ENCODE results near the gene LRSAM1.

LRSAM1 gene

DNA sequence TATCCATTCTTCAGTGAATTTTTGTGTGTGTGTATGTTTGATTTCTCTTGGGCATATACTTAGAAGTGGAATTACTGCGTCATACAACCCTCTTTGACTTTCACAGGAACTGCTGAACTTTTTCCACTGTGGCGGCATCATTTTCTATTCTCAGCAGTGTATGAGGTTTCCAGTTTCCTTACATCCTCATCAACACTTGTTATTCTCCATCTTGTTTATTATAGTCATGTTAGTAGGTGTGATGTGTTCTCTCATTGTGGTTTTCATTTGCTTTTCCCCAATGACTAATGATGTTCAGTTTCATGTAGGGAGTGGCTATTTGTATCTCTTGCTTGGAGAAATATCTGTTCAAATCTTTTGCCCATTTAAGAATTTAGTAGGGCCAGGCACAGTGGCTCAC is 24.6 kb upstream of the LRSAM1 start:
- no peak for DNase-seq (ENCODE audit: low spot score)

DNA sequence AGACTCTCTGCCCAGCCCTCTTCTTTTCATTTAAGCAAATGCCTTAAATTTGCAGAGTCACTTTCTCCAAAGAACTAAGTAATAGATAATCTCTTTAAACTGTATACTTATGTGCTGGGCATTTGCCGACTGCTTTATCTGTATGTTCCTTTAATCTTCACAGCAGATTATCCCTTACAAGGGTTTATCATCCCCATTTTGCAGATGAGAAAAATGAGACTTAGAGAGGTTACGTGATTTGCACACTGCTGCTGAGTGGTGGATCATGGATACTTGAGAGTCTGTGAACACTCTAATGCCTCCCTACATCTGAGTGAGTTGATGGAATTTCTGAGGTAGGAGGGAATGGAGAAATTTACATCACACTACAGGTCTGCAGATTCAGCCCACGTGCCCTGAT is 23.0 kb upstream of the LRSAM1 start:
- DNase-seq (ENCODE audit: low spot score): no peak

DNA sequence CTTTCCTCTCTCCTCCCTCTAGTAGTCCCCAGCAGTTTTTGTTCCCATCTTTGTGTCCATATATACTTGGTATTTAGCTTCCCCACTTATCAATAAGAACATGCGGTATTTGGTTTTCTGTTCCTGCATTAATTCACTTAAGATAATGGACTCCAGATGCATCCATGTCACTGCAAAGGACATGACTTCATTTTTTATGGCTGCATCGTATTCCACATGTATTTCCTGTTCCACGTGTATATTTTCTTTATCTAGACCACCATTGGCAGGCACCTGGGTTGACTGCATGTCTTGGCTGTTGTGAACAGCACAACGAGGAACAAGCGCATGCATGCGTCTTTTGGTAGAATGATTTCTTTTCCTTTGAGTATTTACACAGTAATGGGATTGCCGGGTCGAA is 20.9 kb upstream of the LRSAM1 start:
- no peak for DNase-seq (ENCODE audit: low spot score)

DNA sequence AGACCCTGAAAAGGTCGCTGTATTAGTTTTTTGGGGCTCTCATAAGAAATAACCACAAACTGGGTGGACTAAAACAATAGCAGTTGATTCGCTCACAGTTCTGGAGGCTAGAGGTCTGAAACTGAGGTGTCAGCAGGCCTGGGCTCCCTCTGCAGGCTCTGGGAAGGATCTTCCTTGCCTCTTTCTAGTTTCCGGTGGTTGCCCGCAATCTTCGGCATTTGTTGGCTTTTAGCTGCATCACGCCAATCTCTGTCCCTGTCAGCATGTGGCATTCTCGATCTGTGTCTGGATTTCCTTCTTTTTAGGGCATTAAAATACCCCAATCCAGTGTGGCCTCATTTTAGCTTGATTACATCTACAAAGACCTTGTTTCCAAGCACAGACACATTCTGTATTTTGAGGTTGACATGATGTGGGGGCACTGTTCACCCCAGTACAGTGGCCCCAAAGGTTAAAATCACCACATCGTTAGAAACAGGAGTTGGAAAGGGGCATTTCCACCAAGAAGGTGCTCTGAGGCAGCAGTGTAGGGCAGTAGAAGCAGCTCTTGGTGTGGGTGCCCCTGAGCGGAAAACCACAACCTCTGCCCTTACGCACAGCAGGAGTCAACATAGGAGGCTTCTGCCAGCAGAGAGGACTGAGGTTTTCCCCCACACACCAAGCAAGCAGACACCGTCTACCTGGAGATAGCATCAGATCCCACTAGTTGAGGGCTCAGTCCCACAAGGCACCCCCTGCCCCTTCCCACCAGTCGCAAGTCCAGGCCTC is 13.6 kb upstream of the LRSAM1 start:
- DNase-seq (ENCODE audit: low spot score): no peak

DNA sequence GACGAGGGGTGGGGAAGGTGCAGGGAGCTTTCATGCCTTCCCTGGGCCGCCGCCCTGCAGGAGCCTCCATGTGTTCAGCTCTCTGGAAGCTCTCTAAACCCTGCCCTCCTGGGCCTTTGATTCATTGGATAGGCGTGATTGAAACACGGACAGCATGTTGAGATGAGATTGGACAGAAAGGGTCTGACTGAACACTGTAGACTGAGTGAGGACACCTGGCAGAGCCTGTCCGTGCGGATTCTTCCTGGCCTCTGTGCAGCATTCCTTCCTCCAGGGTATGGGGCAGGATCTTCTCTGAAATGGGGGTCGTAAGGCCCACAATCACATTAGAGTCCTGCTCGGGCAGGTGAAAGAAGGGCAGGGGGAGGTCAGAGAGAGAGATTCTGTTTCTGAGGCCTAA is 12.9 kb upstream of the LRSAM1 start:
- no peak for DNase-seq (ENCODE audit: low spot score)

DNA sequence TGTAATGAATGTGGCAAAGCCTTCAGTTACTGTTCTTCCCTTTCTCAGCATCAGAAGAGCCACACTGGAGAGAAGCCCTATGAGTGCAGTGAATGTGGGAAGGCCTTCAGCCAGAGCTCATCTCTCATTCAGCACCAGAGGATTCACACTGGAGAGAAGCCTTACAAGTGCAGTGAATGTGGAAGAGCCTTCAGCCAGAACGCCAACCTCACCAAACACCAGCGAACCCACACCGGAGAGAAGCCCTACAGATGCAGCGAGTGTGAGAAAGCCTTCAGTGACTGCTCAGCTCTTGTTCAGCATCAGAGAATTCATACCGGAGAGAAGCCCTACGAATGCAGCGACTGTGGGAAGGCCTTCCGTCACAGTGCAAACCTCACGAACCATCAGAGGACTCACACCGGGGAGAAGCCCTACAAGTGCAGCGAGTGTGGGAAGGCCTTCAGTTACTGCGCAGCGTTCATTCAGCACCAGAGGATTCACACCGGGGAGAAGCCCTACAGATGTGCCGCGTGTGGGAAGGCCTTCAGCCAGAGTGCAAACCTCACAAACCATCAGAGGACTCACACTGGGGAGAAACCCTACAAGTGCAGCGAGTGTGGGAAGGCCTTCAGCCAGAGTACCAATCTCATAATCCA is 6.9 kb upstream of the LRSAM1 start:
- no peak for DNase-seq (ENCODE audit: low spot score)

DNA sequence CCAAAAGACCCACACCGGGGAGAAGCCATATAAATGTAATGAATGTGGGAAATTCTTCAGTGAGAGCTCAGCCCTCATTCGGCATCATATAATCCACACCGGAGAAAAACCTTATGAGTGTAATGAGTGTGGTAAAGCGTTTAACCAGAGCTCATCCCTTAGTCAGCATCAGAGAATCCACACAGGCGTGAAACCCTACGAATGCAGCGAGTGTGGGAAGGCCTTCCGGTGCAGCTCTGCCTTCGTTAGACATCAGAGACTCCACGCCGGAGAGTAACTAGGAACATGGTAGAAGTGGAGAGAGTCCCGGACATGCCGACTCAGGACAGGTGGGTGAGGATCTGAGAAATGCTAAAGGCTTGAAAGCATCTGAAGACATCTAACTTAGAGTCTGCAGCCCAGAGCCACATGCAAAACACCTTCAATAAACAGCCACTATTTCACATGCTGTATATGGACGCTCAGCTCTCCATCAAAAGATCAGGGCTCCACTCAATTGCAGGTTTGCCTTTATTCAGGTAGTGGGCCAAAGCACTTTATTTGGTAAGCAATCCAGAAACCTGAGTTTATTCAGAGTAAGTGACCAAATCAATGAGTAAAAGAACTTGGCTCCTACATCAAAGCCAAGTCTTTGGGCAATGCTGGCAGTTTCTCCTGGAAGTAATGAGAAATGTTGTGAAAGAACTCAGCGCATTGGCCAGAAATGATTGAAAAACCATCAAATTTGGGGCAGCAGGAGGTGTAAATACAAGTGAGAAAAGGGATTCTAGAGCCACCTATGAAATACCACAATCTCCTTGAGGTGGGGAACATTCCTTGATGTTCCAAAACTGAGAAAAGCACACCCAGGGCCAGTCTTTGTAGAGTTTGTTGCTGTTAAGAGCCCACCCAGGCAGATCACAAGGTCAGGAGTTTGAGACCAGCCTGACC is 6.1 kb upstream of the LRSAM1 start:
- DNase-seq (ENCODE audit: low spot score): peak; percentile 23

DNA sequence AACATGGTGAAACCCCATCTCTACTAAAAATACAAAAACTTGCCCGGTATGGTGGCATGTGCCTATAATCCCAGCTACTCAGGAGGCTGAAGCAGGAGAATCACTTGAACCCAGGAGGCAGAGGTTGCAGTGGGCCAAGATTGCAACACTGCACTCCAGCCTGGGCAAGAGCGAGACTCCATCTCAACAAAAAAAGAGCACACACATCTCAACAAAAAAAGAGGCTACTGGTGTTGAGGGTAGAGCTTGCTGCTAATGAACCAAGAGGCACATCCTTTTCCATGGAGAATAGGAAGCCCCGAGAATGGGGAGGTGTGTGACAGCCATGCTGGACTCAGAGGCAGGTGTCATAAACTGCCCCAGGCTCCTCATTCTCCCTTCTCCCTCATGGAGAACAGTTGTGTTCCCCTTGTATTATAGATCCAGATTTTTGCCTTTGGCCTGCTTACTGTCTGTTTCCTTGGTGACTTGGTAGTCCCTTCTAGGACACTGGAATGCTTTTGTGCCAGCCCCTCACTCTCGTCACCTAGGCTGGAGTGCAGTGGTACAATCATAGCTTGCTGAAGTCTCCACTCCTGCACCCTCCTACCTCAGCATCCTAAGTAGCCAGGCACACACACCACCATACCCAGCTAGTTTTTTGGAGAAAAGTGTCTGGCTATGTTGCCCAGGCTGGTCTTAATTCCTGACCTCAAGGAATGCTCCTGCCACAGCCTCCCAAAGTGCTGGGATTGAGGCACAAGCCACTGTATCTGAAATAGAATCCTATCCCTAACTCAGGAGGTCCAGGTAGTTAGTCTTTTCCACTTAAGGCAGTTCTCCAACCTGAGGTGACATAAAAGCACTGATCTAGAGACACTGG is 5.2 kb upstream of the LRSAM1 start:
- DNase-seq (ENCODE audit: low spot score): peak; percentile 21

DNA sequence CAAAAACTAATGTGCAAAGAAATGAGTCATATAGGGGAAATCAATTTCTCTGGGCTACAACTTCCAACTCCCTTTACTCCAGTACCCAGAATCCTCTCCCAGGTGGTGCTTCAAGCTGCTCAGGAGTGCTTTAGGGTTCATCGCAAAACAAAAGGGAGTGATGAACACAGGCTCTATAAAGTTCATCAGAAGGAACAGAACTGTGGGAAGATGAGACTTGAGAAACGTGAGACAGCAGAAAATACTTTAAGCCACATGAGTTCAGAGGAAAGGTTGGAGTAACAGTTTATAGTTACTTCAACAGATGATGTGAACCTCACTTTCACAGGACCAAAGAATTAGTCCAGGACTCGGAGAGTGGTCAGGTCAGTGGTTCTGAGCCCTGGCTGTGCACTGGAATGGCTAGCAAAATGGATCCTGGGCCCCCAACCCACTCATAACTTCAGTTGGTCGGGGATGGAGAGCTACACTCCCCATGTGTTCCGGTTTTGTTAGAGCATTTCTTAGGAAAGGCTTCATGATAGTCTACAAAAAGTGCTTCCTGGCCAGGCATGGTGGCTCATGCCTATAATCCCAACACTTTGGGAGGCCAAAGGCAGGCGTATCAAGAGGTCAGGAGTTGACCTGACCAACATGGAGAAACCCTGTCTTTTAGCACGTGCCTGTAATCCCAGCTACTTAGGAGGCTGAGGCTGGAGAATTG is 4.4 kb upstream of the LRSAM1 start:
- DNase-seq (ENCODE audit: low spot score): no peak

DNA sequence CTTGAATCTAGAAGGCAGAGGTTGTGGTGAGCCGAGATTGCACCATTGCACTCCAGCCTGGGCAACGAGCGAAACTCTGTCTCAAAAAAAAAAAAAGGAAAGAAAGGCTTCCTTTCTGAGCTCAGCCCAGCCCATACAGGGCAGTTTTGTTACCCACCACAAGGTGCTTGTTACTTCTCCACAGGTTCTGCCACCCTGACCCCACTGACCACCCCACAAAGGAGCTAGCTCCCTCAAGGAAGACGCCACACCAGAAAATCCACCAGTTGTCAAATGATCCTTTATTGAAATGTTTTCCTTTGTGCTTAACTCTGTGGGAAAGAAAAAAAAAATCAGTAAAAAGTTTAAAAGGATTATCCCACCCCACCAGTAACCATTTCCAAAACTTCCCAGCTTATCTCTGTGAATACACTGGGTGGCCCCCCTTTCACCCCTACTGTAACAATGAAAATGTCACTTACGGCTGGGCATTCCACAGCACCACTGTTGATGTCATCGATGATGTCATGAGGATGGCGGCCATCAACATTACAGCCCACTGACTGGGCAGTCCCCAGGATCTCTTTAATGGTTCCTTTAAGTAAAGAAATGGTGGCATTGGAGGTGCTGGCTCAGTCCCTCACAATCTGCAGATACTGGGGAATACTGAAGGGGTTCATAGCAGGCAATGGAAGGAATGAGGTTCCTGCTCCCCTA is 3.7 kb upstream of the LRSAM1 start:
- DNase-seq (ENCODE audit: low spot score): peak; percentile 23

DNA sequence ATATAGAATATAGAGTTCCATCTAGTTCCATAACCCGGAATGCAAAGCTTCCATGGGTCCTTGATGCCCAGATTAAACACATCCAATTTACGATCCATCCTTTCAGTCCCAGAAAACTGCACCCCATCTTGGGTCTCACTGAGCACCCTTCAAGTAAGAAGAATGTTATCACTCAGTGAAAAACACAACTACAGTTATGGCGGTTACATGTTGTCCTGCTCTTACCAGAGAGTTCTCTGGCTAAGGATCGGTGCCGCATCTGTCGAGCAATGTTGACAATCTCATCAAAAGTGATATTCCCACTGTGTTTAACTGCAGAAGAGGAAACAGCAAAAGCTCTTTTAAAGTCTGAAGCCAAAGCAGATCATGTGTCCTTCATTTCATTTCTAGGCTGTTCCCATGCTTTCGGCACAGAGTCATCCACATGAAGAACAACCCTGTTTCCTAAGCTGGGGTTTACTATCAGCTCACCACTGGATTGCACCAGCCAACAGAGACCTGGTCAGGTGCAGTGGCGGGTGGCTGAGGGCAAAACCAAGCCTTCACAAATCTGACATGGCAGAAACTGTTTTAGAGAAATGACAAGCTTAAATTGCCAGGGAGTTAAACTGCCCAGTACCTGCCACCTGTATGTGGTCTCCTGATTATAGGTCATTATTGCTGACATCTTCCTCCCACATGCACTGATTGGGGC is 3.1 kb upstream of the LRSAM1 start:
- DNase-seq (ENCODE audit: low spot score): peak; percentile 9

DNA sequence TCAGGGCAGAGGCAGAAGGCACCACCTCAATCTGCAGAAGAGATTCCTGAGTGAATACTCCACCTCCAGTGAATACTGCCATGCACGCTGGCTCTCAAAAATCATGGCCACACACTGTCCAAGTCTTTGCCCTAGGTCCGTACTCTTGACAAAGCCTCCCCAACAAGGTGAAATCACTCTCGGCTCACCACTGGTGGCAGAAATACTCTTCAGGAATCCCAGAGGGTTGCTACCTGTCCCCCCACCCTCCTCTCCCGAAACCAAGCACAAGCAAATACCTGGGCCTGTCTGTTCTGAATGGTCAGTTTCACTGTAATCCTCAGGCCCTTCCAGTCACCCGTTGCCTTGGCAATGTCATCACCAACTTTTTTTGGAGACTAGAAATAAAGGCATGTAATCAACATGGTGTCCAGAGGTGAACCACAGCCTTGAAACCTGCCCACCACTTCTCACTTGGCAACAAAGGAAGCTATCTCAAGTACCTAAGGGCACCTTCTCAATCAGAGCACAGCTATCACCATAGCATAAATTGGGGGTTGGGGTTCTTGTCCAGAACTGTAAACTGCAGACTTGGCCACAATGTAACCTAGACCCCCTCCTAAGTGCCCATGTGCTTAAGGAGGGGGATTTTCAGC is 1.9 kb upstream of the LRSAM1 start:
- peak; percentile 31 for DNase-seq (ENCODE audit: low spot score)

DNA sequence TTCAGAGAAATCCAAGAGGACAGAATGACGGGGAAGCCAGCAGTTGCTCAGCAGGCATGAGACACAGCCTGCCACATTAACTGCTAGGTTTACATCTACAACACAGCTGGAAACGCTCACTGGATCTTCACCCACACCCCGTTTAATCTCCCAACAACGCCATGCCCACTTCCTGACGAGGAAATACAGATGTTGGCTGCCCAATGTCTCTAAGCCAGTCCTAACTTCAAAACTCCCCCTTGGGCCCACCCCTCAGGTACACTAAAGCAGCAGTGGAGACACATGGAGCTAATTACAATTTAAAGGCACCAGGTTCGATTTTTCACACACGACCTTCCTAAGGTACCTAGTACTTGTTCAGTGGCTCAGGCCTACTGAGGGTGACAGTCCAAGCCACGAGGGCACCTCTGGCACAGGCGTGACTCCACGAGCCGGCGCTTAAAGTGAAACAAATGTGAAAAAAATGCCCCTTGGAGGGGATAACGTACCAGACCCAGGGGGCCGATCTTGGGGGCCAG is 1.0 kb upstream of the LRSAM1 start:
- DNase-seq (ENCODE audit: low spot score): peak; percentile 23

DNA sequence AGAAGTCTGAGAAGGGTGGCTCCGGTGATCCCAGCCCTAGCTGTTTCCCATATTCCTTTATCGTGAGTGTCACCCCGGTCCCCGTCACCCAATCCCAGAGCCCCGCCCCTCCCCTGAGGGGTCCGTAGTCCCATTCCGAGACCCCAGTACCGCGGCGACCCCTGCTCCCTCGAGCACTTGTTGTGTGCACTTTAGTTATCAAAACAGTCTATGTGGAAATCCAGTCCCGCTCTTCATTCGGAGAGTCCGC is 223 bp downstream of the LRSAM1 start:
- no peak for DNase-seq (ENCODE audit: low spot score)

DNA sequence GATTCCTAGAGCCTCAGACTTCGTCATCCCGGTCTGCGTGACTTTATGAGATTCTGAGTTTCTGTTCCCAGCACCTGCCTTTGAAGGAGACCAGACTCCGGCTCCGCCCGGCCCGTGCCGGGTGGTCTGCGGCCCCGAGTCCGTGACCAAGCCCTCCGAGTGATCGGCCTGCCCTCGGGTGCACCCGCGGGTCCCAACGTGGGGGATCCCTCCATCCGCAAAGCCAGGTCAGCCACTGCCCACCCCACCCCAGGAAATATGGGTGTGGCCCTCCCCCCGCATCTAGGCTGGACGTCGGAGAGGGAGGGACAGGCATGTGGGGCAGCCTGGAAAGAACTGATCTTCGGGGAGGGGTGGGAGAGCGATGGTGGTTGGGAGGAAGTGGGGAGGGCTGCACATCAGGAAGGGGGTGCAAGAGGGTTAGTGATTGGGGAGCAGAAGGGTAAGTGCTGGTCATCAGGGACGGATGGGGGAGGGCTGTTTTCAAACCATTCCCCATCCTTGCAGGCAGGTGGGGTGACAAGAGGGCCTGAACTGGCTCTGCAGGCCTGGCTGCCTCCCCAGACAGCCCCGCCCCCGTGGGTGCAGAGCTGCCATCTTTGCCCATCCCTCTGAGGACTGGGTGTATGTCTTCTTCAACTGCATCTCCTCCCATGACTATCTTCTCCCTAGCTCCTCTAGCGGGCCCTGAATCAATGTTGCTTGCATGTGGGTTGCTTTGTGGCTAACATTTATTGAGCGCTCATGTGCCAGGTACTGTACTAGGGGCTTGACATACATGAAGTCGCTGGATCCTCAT is 747 bp downstream of the LRSAM1 start:
- DNase-seq (ENCODE audit: low spot score): peak; percentile 66

DNA sequence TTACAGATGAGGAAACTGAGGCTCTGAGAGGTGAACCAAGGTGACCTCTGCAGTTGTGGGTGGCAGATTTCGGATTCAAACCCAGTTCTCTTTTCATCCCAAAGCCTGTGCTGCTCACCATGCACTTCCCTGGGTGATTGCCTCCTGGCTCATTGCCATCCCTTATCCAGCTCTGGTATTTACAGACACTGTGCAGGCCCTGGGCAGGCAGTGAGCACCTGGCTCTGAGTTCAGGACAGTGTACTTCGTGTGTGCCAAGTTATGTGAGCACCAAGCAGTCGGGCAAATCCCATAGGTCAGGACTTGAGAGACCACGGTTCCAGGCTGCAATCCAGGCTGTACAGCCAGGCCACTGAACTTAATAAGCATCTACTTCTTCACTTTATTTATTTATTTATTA is 1.4 kb downstream of the LRSAM1 start:
- DNase-seq (ENCODE audit: low spot score): peak; percentile 66

DNA sequence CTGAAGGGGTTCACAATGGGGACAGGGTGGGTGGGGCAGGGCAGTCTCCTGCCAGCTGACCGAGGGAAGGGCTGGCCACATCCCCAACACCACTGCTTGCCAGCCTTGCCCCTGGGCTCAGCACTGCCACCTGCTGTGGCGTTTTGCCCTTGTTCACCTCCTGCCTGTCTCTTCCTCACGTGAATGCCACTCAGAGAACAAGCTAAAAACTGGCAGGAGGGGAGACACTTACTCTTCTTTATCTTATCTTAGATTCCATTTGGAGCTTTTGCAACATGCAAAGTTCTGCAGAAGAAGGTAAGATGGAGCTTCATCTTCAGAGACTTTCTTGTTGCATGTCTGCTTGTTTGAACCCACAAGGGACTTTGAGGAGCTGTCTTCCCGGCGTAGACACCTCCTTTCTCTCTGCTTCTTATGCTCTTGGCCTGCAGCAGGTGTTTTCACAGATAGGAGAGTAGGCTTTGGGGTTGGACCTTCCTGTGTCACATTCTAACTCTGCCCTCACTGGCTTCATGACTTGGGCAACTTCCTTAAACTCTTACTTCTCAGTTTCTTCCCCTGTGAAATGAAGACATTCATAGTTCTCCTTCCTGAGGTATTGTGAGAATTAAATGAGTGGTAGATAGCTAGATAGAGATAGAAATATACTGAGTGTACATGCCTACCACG is 4.1 kb downstream of the LRSAM1 start:
- peak; percentile 21 for DNase-seq (ENCODE audit: low spot score)
